Kidney epithelial cell (primary cell): ENCODE measurements around the gene CCDC85C. TPM values are rescaled to one million over a fixed set of nuclear protein-coding genes. Genes with fewer than 3 reads are reported as not detected.

Experiments
- DNase-seq: peaks from one replicate; pipeline ENCODE4 v3.0.0-alpha.2; 2010; ENCODE audit warnings: low read depth
- H3K27me3 ChIP-seq: 2 replicates; pipeline ENCODE4 v1.6.0; 2011; ENCODE audit warnings: low read length; ENCODE audit not compliant: control insufficient read depth, insufficient read depth
- H3K36me3 ChIP-seq: 2 replicates; pipeline ENCODE4 v1.5.1; 2011; ENCODE audit warnings: low read length; ENCODE audit not compliant: control insufficient read depth, insufficient read depth
- H3K4me3 ChIP-seq: 2 replicates; pipeline ENCODE4 v1.5.1; 2011; ENCODE audit warnings: low read depth, mild to moderate bottlenecking, control low read depth, low read length
- total RNA-seq: library from RNA; depleted of rRNA; stranded (reverse); fragments of >200 nt; gene quantifications from 2 replicates; pipeline ENCODE4 v1.2.3, GENCODE V29; 2015
- TF ChIP-seq, protein P1 (sequence below): IDR thresholded peaks from 2 replicates; pipeline ENCODE4 v1.5.1; 2011; ENCODE audit warnings: mild to moderate bottlenecking, moderate library complexity, low read length, control low read depth, inconsistent platforms; ENCODE audit not compliant: insufficient read depth, poor library complexity, severe bottlenecking

Gene CCDC85C
- total RNA-seq, 1 donor from 2014 or later: 32.4 TPM

DNA sequence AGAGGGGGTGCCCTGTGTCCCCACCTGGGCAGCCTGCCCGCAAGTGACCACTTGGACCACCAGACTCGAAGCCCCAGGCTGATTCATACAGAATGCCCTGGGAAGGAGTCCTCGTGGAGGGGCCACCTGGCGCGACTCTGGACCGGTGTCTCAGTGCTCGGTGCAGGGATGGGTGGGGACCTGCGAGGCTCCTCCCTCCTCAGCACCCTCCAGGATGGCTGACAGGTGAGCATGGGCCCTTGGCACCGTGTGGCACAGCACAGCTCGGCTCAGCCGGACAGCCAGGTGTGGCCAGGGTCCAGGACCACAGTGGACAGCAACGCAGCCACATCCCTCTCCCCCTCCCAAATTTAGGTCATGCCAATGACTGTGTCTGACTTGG lies 78.3 kb downstream of the CCDC85C start:
- no peak for DNase-seq
- TF ChIP-seq, protein P1, sequence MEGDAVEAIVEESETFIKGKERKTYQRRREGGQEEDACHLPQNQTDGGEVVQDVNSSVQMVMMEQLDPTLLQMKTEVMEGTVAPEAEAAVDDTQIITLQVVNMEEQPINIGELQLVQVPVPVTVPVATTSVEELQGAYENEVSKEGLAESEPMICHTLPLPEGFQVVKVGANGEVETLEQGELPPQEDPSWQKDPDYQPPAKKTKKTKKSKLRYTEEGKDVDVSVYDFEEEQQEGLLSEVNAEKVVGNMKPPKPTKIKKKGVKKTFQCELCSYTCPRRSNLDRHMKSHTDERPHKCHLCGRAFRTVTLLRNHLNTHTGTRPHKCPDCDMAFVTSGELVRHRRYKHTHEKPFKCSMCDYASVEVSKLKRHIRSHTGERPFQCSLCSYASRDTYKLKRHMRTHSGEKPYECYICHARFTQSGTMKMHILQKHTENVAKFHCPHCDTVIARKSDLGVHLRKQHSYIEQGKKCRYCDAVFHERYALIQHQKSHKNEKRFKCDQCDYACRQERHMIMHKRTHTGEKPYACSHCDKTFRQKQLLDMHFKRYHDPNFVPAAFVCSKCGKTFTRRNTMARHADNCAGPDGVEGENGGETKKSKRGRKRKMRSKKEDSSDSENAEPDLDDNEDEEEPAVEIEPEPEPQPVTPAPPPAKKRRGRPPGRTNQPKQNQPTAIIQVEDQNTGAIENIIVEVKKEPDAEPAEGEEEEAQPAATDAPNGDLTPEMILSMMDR: no peak
- no peaks in the 10 kb centered on the region for H3K36me3 ChIP-seq
- no peaks in the 10 kb centered on the region for H3K27me3 ChIP-seq
- H3K4me3 ChIP-seq: no peak overlapping the region

DNA sequence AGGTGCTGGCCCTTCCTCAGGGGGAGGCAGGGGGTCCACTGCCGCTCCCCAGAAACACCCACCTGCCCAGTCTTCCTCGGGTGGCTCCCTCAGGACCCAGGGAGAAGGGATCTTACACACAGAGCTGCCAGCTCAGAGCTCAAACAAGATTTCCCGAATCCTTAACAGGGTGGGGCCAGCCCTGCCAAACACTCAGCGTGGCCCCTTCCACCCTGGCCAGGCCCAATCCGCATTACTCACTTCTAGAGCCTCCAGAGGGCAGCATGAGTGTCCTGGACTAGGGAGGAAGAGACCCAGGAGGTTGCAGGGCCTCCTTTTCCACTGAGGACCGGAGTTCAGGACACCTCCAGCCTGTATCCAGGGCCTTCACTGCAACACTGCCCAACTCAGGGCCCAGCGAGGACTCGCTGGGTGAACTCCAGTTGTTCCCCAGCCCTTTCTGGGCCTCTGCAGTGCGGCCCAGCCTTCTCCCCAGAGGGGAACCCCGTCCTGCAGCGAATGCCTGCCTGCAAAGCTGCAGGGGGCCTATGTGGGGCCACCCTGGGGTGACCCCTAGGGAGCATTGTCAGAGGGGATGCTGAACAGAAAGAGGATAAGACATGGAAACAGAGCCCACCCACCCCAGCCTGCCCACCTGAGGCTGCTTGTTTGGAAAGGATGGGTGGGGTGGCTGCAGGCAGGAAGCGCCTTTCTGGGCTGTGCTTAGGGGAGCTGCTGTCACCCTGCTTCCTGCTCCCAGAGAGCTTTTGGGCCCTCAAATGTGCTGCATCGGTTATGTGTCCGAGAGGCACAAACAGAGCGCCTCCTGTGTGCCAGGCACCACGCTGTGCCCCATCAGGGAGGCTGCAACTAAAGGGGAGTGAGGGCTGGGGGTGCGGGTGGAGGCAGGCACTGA lies 79.0 kb downstream of the CCDC85C start:
- no peak for DNase-seq
- Histone ChIP-seq H3K27me3 (no peaks in the 10 kb centered on the region), H3K4me3 (no peak overlapping the region), H3K36me3 (no peaks in the 10 kb centered on the region)
- TF ChIP-seq, protein P1: peak; percentile 53

DNA sequence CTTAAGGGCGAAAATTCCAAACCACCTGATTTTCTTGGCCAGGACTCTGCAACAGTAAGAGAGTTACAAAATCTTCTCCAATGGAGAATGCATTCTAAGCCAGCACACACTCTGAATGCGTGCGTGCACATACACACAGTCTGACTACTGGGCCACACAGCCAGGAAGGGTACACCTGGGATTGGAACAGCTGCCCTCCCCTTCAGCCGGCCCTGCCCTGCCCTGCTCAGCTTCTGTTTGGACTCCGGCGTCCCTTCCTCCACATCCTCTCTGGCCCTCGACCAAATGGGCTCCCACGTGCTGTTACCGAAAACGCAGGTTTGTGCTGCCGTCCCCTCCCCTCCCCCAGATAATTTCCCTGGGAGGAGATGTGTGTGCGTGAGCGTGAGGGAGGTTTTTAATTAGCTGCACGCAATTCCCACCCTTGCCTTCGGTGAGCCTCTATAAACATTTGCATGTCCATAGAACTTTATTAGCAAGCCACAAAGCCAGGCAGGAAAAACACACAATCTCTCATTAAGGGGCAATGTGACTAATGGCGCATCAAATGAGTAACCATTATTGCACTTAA lies 79.8 kb downstream of the CCDC85C start:
- Histone ChIP-seq H3K36me3 (no peaks in the 10 kb centered on the region), H3K27me3 (no peaks in the 10 kb centered on the region), H3K4me3 (no peak overlapping the region)
- TF ChIP-seq, protein P1: no peak
- DNase-seq: no peak

DNA sequence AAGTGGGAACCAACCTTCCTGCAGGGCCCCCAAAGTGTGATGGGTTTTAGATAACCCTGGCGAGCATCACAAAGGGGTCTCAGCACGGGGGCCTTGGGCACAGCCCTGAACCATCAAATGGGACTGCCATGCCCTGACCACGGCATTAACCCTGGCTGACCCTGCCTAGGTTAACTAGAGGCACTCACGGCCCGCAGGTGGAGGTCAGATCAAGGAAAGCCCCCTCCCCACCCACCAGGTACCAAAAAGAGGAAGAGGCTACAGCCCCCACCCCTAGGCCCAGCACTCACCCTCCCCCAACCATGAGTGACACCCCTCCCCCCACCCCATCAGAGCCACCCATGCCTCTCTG lies 80.3 kb downstream of the CCDC85C start:
- TF ChIP-seq, protein P1: no peak
- Histone ChIP-seq H3K36me3 (no peaks in the 10 kb centered on the region), H3K27me3 (no peaks in the 10 kb centered on the region), H3K4me3 (no peak overlapping the region)
- DNase-seq: no peak

DNA sequence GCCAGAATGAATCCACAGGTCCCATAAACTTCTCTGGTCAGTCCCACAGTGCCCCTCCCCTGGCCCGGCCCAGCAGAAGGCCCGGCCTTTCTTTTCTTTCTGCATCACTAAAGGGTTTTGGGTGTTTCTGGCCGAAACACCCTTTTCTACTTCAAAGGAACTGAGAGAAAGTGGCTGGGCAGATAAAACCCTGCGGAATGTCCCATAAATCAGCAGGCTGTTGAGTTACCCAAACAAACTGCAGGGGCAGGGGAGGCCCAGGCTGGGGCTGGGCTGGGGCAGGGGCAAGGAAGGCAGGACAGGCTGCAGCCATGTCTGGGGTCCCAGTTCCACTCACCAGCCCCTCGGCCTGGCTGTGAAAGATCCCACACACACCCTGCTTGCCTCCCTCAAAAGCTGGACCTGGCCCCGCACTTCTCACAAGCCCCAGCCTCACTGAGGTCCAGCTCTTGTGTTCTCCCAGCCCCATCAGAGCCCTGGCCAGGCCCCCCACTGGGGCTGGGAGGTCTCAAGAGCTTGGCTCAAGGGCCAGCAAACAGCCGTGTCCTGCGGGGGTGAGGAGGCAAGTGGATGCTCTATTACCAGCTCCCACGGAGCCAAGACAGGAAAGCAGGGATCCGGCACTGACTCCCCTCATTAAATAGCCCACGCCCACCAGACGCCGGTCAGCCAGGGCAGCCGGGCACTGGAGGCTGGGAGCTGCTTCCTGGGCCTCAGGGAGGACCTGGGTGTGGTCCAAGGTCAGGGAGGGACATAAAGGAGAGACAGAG lies 80.9 kb downstream of the CCDC85C start:
- DNase-seq: no peak
- H3K27me3 ChIP-seq: no peaks in the 10 kb centered on the region
- TF ChIP-seq, protein P1: no peak
- H3K36me3 ChIP-seq: no peaks in the 10 kb centered on the region
- H3K4me3 ChIP-seq: no peak overlapping the region
